ENCODE measurements around the gene ANKRD31.

The ANKRD31 gene

GRCh38 chr5:75048457-75048953 lies 188.2 kb downstream of the ANKRD31 start:
- DNase-seq (ENCODE audit: low read depth), result no peak
- no peak overlapping the region for H3K4me3 ChIP-seq (ENCODE audit: low read length)

GRCh38 chr5:75047356-75047755 lies 189.3 kb downstream of the ANKRD31 start:
- DNase-seq (ENCODE audit: low read depth), result no peak
- no peak overlapping the region for H3K4me3 ChIP-seq (ENCODE audit: low read length)
- TF ChIP-seq, protein P1, sequence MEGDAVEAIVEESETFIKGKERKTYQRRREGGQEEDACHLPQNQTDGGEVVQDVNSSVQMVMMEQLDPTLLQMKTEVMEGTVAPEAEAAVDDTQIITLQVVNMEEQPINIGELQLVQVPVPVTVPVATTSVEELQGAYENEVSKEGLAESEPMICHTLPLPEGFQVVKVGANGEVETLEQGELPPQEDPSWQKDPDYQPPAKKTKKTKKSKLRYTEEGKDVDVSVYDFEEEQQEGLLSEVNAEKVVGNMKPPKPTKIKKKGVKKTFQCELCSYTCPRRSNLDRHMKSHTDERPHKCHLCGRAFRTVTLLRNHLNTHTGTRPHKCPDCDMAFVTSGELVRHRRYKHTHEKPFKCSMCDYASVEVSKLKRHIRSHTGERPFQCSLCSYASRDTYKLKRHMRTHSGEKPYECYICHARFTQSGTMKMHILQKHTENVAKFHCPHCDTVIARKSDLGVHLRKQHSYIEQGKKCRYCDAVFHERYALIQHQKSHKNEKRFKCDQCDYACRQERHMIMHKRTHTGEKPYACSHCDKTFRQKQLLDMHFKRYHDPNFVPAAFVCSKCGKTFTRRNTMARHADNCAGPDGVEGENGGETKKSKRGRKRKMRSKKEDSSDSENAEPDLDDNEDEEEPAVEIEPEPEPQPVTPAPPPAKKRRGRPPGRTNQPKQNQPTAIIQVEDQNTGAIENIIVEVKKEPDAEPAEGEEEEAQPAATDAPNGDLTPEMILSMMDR (IDR thresholded peaks at IDR 0.05; ENCODE audit: insufficient read depth, low read depth, low read length, missing control alignments), result no peak

More at GRCh38 chr5:75048457-75048953, 188.2 kb downstream of the ANKRD31 start:
- TF ChIP-seq, protein P1 (IDR thresholded peaks at IDR 0.05; ENCODE audit: insufficient read depth, low read depth, low read length, missing control alignments), result no peak

- DNase-seq (ENCODE audit: low read depth), result peak; percentile 49
- TF ChIP-seq, protein P1 (IDR thresholded peaks at IDR 0.05; ENCODE audit: insufficient read depth, low read depth, low read length, missing control alignments), result no peak
These were observed 190.1 kb downstream of the ANKRD31 start for GRCh38 chr5:75046366-75047142.

DNA sequence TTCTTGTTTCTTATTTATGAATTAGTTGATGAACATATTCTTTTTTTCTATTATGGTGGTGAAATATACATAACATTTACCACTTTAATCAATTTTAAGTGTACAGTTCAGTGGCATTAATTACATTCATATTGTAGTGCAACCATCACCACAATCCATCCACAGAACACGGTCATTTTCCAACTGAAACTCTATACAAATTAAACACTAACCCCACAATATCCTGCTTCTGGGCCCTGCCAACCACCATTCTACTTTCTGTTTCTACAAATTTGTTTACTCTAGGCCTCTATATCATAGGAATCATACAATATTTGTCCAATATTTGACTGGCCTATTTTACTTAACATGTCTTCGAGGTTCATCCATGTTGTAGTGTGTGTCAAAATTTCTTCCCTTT lies 191.6 kb downstream of the ANKRD31 start:
- no peak for DNase-seq (ENCODE audit: low read depth)
- H3K4me3 ChIP-seq (ENCODE audit: low read length), result no peak overlapping the region
- TF ChIP-seq, protein P1 (IDR thresholded peaks at IDR 0.05; ENCODE audit: insufficient read depth, low read depth, low read length, missing control alignments), result no peak

More at GRCh38 chr5:75046366-75047142, 190.1 kb downstream of the ANKRD31 start:
- no peak overlapping the region for H3K4me3 ChIP-seq (ENCODE audit: low read length)

- H3K4me3 ChIP-seq (ENCODE audit: low read length), result no peak overlapping the region
- DNase-seq (ENCODE audit: low read depth), result peak; percentile 84
- TF ChIP-seq, protein P1 (IDR thresholded peaks at IDR 0.05; ENCODE audit: insufficient read depth, low read depth, low read length, missing control alignments), result no peak
These were observed 192.3 kb downstream of the ANKRD31 start for GRCh38 chr5:75044406-75044805.

GRCh38 chr5:75043633-75044264 lies 192.9 kb downstream of the ANKRD31 start:
- TF ChIP-seq, protein P1 (IDR thresholded peaks at IDR 0.05; ENCODE audit: insufficient read depth, low read depth, low read length, missing control alignments), result no peak
- H3K4me3 ChIP-seq (ENCODE audit: low read length), result no peak overlapping the region
- no peak for DNase-seq (ENCODE audit: low read depth)

All from epithelial cell of esophagus (primary cell).